Measurements from ENCODE around the gene ADGRG6. TPM values are rescaled to one million over a fixed set of nuclear protein-coding genes. Genes with fewer than 3 reads are reported as not detected.

Gene ADGRG6
- total and polyA plus RNA-seq, 9 of the 15 experiments (the other 6 are each of a cell fraction or from before 2014, with no cell fraction given): under 0.01 to 0.11 (median 0.05) TPM; not detected in 5

- no peak overlapping the region for H2AFZ ChIP-seq (ENCODE audit: low read depth, low read length)
- H3K9me1 ChIP-seq (ENCODE audit: control insufficient read depth, insufficient read depth, low read length): no peaks in the 10 kb centered on the region
- no TSS peak for BruUV-seq (replicated peaks)
- no peaks in the 10 kb centered on the region for H3K27me3 ChIP-seq (ENCODE audit: control insufficient read depth in 2 of 2, insufficient read depth in 2 of 2, low read length in 2 of 2)
- DNase-seq (ENCODE audit: extremely low read depth in 1 of 4, low spot score in 3 of 4) (no peak), FAIRE-seq (no peak), ATAC-seq (peak; percentile 27; the same call in 1 of the 3 replicates)
- in situ Hi-C loops (cut with MboI) (no loop called here), intact Hi-C loops (cut with micrococcal nuclease) (no loop called here)
- ChIA-PET POLR2A (interaction anchor here (0.5 kb wide), 1 partner anchor 998 kb away, joined by 3 read pairs; no protein-coding TSS in a partner anchor), CTCF (ENCODE audit: low intra/inter-chr PET ratio) (no interaction called here)
- H3K79me2 ChIP-seq (ENCODE audit: control insufficient read depth, insufficient read depth, low read length): no peaks in the 10 kb centered on the region
- H3K9me3 ChIP-seq (replicated peaks; ENCODE audit: control insufficient read depth, insufficient read depth, low read depth, low read length): no peaks in the 10 kb centered on the region
- H3K4me1 ChIP-seq (replicated peaks in 1 of 2; ENCODE audit: control insufficient read depth in 2 of 2, insufficient read depth in 2 of 2, low read length in 2 of 2): no peaks in the 10 kb centered on the region
- no peaks in the 10 kb centered on the region for H4K20me1 ChIP-seq (replicated peaks; ENCODE audit: control insufficient read depth, insufficient read depth, low read length)
- no peak overlapping the region for H3K27ac ChIP-seq (ENCODE audit: extremely low read depth, low read depth, low read length)
- WGBS (ENCODE audit: insufficient coverage, low coverage, missing lambda C conversion rate): 0% methylated on average over 1 of the region's 1 CpG
- H3K9ac ChIP-seq (ENCODE audit: insufficient read depth in 1 of 2, low read depth in 2 of 2, low read length in 2 of 2): no peak overlapping the region
- H3K36me3 ChIP-seq (ENCODE audit: control insufficient read depth, insufficient read depth, low read length): no peaks in the 10 kb centered on the region
- H3K4me3 ChIP-seq: no peak overlapping the region
- no peak overlapping the region for H3K4me2 ChIP-seq (ENCODE audit: insufficient read depth, low read length)
- TF ChIP-seq LEF1 (IDR thresholded peaks at IDR 0.05) (no peak), KLF10 (CRISPR knock-in tag; IDR thresholded peaks at IDR 0.05) (no peak), GMEB1 (CRISPR knock-in tag; IDR thresholded peaks at IDR 0.05) (no peak), MCM5 (IDR thresholded peaks at IDR 0.05; ENCODE audit: low read depth) (no peak), SMARCA4 (IDR thresholded peaks at IDR 0.05) (no peak), PML (IDR thresholded peaks at IDR 0.05; ENCODE audit: low read length) (no peak), ERF (CRISPR knock-in tag; IDR thresholded peaks at IDR 0.05) (no peak), MEF2D (tag; conservative IDR thresholded peaks at IDR 0.05; ENCODE audit: low read depth) (no peak), ZHX1 (conservative IDR thresholded peaks at IDR 0.05; ENCODE audit: low read length) (no peak), STAG1 (CRISPR knock-in tag; IDR thresholded peaks at IDR 0.05; ENCODE audit: borderline replicate concordance) (no peak), ZMIZ1 (IDR thresholded peaks at IDR 0.05; ENCODE audit: low read depth in 2 of 2, low read length in 2 of 2) (no peak), ETV1 (tag; conservative IDR thresholded peaks at IDR 0.05; ENCODE audit: low read depth) (no peak), ZNF444 (CRISPR knock-in tag; IDR thresholded peaks at IDR 0.05) (no peak), PTRF (tag; IDR thresholded peaks at IDR 0.05) (no peak), EP300 (IDR thresholded peaks at IDR 0.05; ENCODE audit: low read length) (no peak)
- TF ChIP-seq, protein P1, sequence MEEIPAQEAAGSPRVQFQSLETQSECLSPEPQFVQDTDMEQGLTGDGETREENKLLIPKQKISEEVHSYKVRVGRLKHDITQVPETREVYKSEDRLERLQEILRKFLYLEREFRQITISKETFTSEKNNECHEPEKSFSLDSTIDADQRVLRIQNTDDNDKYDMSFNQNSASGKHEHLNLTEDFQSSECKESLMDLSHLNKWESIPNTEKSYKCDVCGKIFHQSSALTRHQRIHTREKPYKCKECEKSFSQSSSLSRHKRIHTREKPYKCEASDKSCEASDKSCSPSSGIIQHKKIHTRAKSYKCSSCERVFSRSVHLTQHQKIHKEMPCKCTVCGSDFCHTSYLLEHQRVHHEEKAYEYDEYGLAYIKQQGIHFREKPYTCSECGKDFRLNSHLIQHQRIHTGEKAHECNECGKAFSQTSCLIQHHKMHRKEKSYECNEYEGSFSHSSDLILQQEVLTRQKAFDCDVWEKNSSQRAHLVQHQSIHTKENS (CRISPR knock-in tag; IDR thresholded peaks at IDR 0.05): no peak
Measured at GRCh38 chr6:142318714-142319113, 16.9 kb downstream of the ADGRG6 start.
